ENCODE measurements around the gene FOXD4L1.
"Not testable (repeated sequence)": the region's sequence is repeated elsewhere in the genome, so short reads cannot be mapped to it uniquely, and the experiment has no call there.

DNA sequence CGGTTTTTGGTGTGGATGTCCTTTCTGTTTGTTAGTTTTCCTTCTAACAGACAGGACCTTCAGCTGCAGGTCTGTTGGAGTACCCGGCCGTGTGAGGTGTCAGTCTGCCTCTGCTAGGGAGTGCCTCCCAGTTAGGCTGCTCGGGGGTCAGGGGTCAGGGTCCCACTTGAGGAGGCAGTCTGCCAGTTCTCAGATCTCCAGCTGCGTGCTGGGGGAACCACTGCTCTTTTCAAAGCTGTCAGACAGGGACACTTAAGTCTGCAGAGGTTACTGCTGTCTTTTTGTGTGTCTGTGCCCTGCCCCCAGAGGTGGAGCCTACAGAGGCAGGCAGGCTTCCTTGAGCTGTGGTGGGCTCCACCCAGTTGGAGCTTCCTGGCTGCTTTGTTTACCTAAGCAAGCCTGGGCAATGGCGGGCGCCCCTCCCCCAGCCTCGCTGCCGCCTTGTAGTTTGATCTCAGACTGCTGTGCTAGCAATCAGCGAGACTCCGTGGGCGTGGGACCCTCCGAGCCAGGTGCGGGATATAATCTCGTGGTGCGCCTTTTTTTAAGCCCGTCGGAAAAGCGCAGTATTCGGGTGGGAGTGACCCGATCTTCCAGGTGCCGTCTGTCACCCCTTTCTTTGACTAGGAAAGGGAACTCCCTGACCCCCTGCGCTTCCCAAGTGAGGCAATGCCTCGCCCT lies 21.6 kb upstream of the FOXD4L1 start:
- TF ChIP-seq ZNF274 (IDR thresholded peaks at IDR 0.05; ENCODE audit: low read depth, low read length); YY1 (IDR thresholded peaks at IDR 0.05; ENCODE audit: insufficient read depth, insufficient read length): not testable (repeated sequence)

Measured in NT2/D1 (cell line).